IPS-NIHi7 (cell line): Measurements from ENCODE around the gene SETD6.
"Not testable (repeated sequence)": the region's sequence is repeated elsewhere in the genome, so short reads cannot be mapped to it uniquely, and the experiment has no call there.

Source experiments
- DNase-seq: peaks from one replicate; pipeline ENCODE4 v3.0.0; 2012; ENCODE audit warnings: mixed read lengths; ENCODE audit errors: extremely low spot score

The SETD6 gene

DNA sequence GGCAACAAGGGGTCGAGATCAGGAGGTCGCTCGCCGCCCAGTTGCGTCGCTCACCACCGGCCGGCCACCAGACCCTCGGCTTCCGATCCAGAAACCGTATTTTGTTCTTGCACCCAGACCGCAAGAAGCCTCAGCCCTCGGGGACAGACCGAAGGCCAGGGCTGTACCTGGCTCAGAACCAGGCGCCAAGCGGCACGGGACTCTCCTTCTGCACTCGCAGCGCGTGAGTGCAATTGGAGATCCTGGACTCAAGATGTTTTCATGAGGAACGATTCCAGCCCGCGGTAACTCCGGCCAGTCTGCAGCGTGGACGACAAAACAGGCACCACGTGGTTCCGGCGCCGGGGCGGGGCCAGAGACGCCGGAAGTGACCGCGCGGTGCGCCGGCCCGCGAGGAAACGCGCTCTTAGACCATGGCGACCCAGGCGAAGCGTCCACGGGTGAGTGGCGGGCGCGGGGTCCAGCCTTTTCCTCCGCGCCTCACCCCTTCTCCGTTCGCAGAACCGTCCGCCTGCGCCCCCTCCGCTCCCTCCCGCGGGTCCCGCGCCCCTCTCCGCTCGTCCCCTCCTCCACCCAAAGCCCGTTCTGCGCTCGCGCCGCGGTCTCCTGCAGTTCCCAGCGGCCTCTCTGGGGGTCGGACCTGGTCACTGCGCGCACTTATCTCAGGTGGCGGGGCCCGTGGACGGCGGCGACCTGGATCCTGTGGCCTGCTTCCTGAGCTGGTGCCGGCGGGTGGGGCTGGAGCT lies at the start of gene SETD6:
SETD6 (plus strand) TSS at position 393 of the 746 bp plus-strand sequence; CDS start at position 414, 21 bp downstream.
- DNase-seq = peak; percentile 83

GRCh38 chr16:58465817-58466216 lies 49.5 kb upstream of the SETD6 start:
- DNase-seq = no peak

DNA sequence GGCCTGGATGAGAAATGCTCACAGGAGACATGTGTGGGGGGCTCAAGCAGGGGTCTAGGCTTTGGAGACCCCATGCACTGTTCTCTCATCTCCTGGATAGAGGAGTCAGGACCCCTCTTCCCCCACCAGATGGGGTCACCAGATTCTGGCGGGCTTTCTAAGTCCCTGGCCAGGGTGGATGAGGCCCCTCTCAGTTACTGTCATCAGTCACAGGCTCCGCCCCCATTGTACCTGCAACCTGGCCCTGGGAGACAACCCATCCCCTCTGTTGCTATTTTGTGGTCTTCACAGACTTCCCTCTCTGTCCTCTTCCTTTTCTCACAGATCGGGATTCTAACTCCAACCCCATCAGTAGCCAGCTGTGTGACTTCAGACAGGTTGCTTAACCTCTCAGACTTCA lies 48.9 kb upstream of the SETD6 start:
- no peak for DNase-seq

DNA sequence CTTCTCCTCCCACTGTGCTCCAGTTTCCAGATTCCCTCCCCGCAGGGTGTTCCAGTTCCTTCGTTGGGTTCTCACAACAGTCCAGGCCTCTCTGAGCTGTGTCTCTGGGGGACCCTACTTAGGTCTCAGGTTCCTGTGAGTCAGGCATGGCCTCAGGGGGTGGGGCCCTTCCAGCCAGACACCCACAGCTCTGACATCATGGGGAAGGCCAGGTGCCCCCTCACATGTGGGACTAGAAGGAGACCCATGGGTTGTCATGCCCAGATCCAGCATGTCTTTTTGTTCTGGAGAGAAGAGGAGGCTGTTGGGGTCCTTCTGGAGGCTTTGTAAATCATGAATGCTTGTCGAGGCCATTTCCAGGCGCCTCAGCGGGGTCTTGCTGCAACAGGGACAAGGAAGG lies 47.4 kb upstream of the SETD6 start:
- no peak for DNase-seq

GRCh38 chr16:58471209-58471975 lies 43.9 kb upstream of the SETD6 start:
- DNase-seq = no peak

DNA sequence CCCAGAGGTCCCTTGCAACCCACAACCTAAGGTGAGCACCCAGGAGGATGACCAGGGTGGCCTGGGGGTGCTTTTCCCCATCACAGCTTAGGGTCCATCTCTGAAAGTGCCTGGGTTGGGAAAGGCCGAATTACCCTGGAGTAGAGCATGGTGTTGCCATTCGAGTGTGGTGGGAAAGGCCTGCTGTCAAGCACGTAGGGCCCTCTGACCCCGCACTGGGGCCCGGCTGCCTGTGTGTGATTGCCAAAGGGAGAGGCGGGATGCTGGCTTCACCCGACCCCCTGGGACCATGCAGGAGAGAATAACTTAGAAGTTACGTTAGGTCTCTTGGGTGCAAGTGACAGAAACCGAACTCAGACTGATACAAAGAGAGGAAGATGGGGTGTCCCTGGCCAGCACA lies 43.1 kb upstream of the SETD6 start:
- DNase-seq = no peak

- no peak for DNase-seq
Measured at GRCh38 chr16:58472827-58473226, 42.5 kb upstream of the SETD6 start.

DNA sequence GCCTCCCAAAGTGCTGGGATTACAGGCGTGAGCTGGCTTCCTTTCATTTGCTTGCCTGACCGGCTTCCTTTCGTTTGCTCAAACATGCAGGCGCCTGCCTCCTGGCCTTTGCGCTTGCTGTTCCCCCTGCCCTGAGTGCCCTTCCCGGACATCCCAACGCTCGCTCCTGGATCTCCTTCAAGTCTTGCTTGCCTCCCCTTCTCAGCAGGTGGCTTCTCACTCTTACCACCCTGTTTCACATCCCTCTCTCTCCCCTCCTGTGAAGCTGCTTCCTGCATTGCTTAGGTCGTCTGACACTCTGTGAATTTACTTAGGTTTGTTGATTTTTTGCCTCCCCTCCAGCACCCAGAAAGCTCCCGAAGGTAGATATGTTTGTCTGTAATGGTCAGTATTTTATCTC lies 41.0 kb upstream of the SETD6 start:
- DNase-seq = no peak

GRCh38 chr16:58475091-58475619 lies 40.2 kb upstream of the SETD6 start:
- DNase-seq = no peak

DNA sequence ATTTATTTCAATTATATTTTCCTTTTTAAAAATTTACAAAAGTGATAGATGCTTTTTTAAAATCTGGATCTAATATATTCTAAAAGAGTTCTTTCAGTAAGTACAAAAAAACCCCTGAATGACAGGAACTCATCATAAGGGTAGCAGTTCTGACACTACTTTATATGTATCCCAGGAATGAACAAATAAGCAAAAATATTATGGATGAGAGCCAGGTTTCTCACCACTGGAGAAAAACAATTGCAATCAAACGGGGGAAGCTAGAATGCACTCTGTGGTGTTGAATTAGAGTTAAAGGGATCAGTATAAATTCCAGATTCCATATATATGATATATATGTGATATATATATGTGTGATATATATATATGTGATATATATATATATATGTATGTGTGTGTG lies 38.5 kb upstream of the SETD6 start:
- DNase-seq = no peak

- no peak for DNase-seq
Measured at GRCh38 chr16:58478427-58478826, 36.9 kb upstream of the SETD6 start.

GRCh38 chr16:58481226-58481869 lies 34.0 kb upstream of the SETD6 start:
- no peak for DNase-seq

GRCh38 chr16:58481931-58482330 lies 33.4 kb upstream of the SETD6 start:
- DNase-seq = no peak

- DNase-seq = no peak
Measured at GRCh38 chr16:58485184-58485887, 30.0 kb upstream of the SETD6 start.

DNA sequence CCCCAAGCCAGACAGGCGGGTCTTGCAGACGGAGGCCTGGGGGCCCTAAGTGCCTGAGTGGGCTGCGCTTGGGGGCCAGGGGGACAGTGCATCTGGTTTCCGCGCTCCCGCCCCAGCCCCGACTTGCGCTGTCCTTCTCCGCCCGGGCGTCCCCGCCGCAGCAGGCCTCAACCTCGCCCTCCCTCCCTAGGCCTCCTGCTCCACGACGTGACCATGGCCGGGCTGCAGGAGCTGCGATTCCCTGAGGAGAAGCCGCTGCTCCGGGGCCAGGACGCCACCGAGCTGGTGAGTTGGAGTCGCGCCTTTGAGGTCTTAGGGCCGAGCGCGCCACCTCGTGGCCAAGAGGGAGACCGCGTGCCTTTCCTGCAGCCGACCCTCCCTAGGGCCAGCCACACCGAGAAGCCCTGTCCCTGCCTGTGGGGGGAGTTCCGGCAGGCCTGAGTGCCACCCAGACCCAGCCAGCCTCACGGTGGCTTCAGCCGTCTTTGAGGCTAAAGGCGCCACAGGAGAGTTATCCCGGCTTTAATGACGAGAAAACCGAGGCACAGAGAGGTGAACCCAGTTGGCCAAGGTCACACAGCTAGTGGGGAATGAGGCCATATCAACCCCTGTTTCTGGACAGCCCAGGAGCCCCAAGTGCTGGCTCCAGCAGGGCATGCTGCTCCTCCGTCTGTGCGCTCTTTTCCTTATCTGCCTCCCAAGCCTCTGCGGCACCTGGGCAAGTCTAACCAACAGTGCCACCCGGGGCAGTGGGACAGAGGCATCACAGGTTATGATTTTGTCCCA lies 27.6 kb upstream of the SETD6 start:
- peak; percentile 94 for DNase-seq

DNA sequence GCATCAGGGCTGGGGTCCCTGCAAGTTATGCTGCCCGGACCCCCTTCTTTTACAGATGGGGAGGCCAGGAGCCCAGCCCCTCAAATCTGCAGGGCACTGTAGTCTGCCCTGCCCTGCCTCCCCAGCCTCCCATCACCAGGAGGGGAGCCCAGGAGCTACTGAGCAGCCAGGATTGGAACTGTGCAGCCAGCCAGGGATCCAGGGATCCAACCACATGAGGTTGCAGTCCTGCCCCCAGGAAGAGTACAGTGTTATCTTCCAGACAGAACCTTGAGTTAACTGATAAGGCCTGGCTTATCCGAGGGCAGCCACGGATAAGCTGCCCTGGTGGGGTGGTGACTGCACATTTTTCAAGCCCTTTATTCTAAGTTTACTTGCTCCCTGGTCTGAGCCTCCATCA lies 26.8 kb upstream of the SETD6 start:
- DNase-seq = no peak

GRCh38 chr16:58490065-58490464 lies 25.3 kb upstream of the SETD6 start:
- no peak for DNase-seq

GRCh38 chr16:58490539-58490938 lies 24.8 kb upstream of the SETD6 start:
- not testable (repeated sequence) for DNase-seq

- no peak for DNase-seq
Measured at GRCh38 chr16:58492066-58492465, 23.3 kb upstream of the SETD6 start.

DNA sequence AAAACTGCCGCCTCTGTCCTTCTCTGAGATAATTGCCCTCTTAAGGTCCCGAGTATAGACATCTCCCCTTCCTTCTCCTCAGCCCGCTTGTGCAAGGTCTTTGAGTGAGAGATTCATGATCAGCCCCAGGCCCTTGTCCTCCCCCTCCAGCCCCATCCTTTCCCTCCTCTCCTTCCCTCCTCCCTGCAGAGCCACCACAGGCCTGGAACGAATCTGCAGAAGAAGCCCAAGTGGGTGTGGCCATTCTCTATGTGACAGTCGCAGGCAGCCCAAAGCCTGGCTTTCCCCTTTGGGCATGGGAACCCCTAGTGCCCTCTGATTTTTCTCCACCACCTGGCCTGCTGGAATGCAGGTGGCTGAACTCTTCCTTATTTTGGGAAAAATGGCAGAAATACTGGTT lies 22.6 kb upstream of the SETD6 start:
- no peak for DNase-seq
